ENCODE measurements around the gene KLK13. TPM values are rescaled to one million over a fixed set of nuclear protein-coding genes. Genes with fewer than 3 reads are reported as not detected.

The KLK13 gene
- total RNA-seq, 1 donor from 2014 or later = 0.54 TPM

DNA sequence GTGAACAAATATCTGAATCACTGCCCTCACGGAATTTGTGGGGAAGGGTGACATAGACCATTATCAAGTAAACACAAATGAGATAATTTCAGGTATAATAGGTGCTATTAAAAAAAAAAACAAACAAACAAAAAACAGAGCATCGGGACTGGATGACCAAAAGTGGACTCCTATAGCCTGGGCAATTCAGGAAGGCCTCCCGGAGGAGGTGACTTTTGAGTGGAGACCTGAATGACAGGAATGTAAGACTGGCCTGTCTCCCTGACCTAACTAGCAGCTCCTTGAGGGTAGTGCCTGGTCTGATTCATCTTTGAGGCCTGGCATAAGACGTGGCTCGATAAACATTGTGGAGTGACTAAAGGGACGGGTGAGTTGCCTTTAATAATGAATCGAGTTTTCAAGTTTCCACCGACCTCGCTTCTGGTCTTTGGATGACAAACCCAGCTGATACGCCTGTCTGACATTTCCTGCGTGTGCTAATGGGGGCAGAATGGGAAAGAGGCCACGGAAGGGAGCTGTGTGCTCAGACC is 52.2 kb downstream of the KLK13 start:
- Mint-ChIP-seq H3K36me3 (no peaks in the 10 kb centered on the region), H3K4me3 (no peak overlapping the region), H3K27me3 (ENCODE audit: low read depth) (peaks cover 85% of the 10 kb centered on the region), H3K27ac (no peak overlapping the region), H3K9me3 (no peaks in the 10 kb centered on the region), H3K4me1 (peaks cover 10% of the 10 kb centered on the region)
- DNase-seq (ENCODE audit: low spot score in 2 of 2, unreplicated experiment in 2 of 2) = no peak
- no peak for TF ChIP-seq CTCF (IDR thresholded peaks at IDR 0.05; ENCODE audit: unreplicated experiment)

GRCh38 chr19:51010066-51010795 is 54.7 kb downstream of the KLK13 start:
- H3K9me3 Mint-ChIP-seq = no peaks in the 10 kb centered on the region
- no peaks in the 10 kb centered on the region for H3K36me3 Mint-ChIP-seq
- no peak overlapping the region for H3K27ac Mint-ChIP-seq
- peaks cover 82% of the 10 kb centered on the region for H3K27me3 Mint-ChIP-seq (ENCODE audit: low read depth)
- no peak for DNase-seq (ENCODE audit: low spot score in 2 of 2, unreplicated experiment in 2 of 2)
- no peak overlapping the region for H3K4me3 Mint-ChIP-seq
- no peak for TF ChIP-seq CTCF (IDR thresholded peaks at IDR 0.05; ENCODE audit: unreplicated experiment)
- no peaks in the 10 kb centered on the region for H3K4me1 Mint-ChIP-seq

GRCh38 chr19:51009061-51009891 is 55.6 kb downstream of the KLK13 start:
- Mint-ChIP-seq H3K4me3 (no peak overlapping the region), H3K9me3 (no peaks in the 10 kb centered on the region), H3K27me3 (ENCODE audit: low read depth) (peaks cover 79% of the 10 kb centered on the region), H3K4me1 (no peaks in the 10 kb centered on the region), H3K27ac (no peak overlapping the region), H3K36me3 (no peaks in the 10 kb centered on the region)
- no peak for TF ChIP-seq CTCF (IDR thresholded peaks at IDR 0.05; ENCODE audit: unreplicated experiment)
- no peak for DNase-seq (ENCODE audit: low spot score in 2 of 2, unreplicated experiment in 2 of 2)

- Mint-ChIP-seq H3K4me1 (no peaks in the 10 kb centered on the region), H3K36me3 (no peaks in the 10 kb centered on the region), H3K27me3 (ENCODE audit: low read depth) (peaks cover 69% of the 10 kb centered on the region), H3K9me3 (no peaks in the 10 kb centered on the region), H3K4me3 (no peak overlapping the region), H3K27ac (no peak overlapping the region)
- TF ChIP-seq CTCF (IDR thresholded peaks at IDR 0.05; ENCODE audit: unreplicated experiment) = no peak
- no peak for DNase-seq (ENCODE audit: low spot score in 2 of 2, unreplicated experiment in 2 of 2)
These were observed 57.4 kb downstream of the KLK13 start for GRCh38 chr19:51007488-51007887.

GRCh38 chr19:51006406-51006805 is 58.5 kb downstream of the KLK13 start:
- TF ChIP-seq CTCF (IDR thresholded peaks at IDR 0.05; ENCODE audit: unreplicated experiment) = no peak
- H3K4me3 Mint-ChIP-seq = no peak overlapping the region
- H3K36me3 Mint-ChIP-seq = no peaks in the 10 kb centered on the region
- DNase-seq (ENCODE audit: low spot score in 2 of 2, unreplicated experiment in 2 of 2) = no peak
- H3K27me3 Mint-ChIP-seq (ENCODE audit: low read depth) = peaks cover 74% of the 10 kb centered on the region
- H3K27ac Mint-ChIP-seq = no peak overlapping the region
- H3K9me3 Mint-ChIP-seq = no peaks in the 10 kb centered on the region
- H3K4me1 Mint-ChIP-seq = peaks cover 11% of the 10 kb centered on the region

Other genes with a start within 250 kb of the KLK13 start
- 0.27 to 0.40 TPM in 2 of 3 replicates, not detected in the other for gene KLK1, start 241.3 kb downstream of the KLK13 start, total RNA-seq
- gene KLK15, start 231.5 kb downstream of the KLK13 start, total RNA-seq = not detected in 3 replicates
- gene KLK3, start 210.2 kb downstream of the KLK13 start, total RNA-seq = not detected in 3 replicates
- gene KLK2, start 191.7 kb downstream of the KLK13 start, total RNA-seq = not detected in 3 replicates
- gene KLK4, start 153.7 kb downstream of the KLK13 start, total RNA-seq = not detected in 3 replicates
- gene KLK5, start 112.1 kb downstream of the KLK13 start, total RNA-seq = 8.9 to 11.5 TPM (median 9.5 TPM) in 3 replicates
- gene KLK6, start 95.5 kb downstream of the KLK13 start, total RNA-seq = 14.6 to 15.4 TPM (median 15.4 TPM) in 3 replicates
- gene KLK7, start 81.2 kb downstream of the KLK13 start, total RNA-seq = 0.52 to 1.3 TPM (median 0.97 TPM) in 3 replicates
- gene KLK8, start 63.5 kb downstream of the KLK13 start, total RNA-seq = 5.4 to 8.6 TPM (median 6.9 TPM) in 3 replicates
- gene KLK10, start 45.4 kb downstream of the KLK13 start, total RNA-seq = 1.4 to 2.2 TPM (median 2.1 TPM) in 3 replicates
- not detected in 3 replicates for gene KLK11, start 38.5 kb downstream of the KLK13 start, total RNA-seq
- gene KLK12, start 30.1 kb downstream of the KLK13 start, total RNA-seq = not detected in 3 replicates
- 0.45 to 0.99 TPM (median 0.47 TPM) in 3 replicates for gene KLK14, start 17.8 kb upstream of the KLK13 start, total RNA-seq
- gene CTU1, start 43.3 kb upstream of the KLK13 start, total RNA-seq = 7.5 to 7.9 TPM (median 7.7 TPM) in 3 replicates
- gene SIGLEC9, start 59.8 kb upstream of the KLK13 start, total RNA-seq = not detected in 3 replicates
- not detected in 3 replicates for gene SIGLEC7, start 77.2 kb upstream of the KLK13 start, total RNA-seq
- gene CD33, start 160.0 kb upstream of the KLK13 start, total RNA-seq = not detected in 3 replicates
- not detected in 3 replicates for gene SIGLECL1, start 186.0 kb upstream of the KLK13 start, total RNA-seq
- 24.9 to 25.9 TPM (median 25.1 TPM) in 3 replicates for gene IGLON5, start 246.6 kb upstream of the KLK13 start, total RNA-seq